ENCODE measurements around the gene FAM120B.

DNA sequence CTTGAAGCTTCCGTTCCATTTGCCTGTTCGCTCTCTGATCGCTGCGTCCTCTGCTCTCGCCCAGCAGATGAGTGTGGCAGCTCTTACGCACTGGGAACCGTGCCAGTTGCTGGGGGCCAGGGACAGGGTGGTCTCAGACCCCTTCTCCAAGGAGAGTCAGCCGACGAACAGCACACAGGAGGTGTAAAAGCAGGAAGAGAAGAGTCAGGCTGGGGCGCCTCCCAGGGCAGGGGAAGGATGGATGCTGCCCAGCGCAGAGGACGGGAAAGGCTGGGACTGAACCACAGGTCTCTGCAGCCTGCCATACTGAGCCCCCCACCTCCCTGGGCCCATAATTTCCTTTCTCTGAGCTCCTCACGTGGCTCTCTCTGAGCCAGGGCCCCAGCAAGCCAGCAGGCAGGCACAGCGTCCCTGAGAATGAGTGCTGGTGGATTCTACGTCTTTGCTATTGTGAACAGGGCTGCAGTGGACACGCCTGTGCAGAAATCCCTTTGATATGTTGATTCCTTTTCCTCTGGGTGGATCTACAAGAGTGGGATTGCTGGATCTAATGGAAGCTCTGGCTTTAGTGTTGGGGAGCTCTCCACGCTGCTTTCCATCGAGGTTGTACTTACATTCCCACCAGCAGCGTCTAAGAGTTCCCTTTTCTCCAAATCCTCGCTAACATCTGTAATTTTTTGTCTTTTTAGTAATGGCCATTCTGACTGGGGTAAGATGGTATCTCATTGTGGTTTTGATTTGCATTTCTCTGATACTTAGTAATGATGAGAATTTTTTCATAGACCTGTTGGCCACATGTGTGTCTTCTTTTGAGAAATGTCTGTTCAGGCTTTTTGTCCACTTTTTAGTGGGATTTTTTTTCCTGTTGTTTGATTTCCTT, 142.4 kb downstream of the FAM120B start:
- TF ChIP-seq, protein P1, sequence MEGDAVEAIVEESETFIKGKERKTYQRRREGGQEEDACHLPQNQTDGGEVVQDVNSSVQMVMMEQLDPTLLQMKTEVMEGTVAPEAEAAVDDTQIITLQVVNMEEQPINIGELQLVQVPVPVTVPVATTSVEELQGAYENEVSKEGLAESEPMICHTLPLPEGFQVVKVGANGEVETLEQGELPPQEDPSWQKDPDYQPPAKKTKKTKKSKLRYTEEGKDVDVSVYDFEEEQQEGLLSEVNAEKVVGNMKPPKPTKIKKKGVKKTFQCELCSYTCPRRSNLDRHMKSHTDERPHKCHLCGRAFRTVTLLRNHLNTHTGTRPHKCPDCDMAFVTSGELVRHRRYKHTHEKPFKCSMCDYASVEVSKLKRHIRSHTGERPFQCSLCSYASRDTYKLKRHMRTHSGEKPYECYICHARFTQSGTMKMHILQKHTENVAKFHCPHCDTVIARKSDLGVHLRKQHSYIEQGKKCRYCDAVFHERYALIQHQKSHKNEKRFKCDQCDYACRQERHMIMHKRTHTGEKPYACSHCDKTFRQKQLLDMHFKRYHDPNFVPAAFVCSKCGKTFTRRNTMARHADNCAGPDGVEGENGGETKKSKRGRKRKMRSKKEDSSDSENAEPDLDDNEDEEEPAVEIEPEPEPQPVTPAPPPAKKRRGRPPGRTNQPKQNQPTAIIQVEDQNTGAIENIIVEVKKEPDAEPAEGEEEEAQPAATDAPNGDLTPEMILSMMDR (IDR thresholded peaks at IDR 0.05): no peak
- TF ChIP-seq POLR2A (IDR thresholded peaks at IDR 0.05): no peak
